ENCODE results near the gene SPON1.

DNA sequence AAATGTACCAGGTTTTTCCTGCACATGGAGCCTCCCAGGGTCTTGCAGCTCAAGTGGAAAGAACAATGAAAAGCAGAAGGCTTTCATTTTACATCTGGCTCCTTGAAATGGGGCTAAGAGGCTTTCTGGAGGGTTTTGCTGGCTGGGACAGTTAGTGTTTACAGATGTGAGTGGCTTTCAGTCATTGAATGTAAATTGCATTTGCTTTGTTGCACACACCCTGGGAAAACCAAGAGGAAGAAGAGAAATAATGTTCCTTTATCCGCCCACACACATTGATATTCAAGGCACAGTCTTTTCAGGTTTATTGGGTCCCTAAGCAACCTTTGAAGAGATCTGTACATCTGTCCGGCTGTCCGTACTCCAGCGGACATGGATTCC is 144.5 kb downstream of the SPON1 start:
- TF ChIP-seq, protein P1, sequence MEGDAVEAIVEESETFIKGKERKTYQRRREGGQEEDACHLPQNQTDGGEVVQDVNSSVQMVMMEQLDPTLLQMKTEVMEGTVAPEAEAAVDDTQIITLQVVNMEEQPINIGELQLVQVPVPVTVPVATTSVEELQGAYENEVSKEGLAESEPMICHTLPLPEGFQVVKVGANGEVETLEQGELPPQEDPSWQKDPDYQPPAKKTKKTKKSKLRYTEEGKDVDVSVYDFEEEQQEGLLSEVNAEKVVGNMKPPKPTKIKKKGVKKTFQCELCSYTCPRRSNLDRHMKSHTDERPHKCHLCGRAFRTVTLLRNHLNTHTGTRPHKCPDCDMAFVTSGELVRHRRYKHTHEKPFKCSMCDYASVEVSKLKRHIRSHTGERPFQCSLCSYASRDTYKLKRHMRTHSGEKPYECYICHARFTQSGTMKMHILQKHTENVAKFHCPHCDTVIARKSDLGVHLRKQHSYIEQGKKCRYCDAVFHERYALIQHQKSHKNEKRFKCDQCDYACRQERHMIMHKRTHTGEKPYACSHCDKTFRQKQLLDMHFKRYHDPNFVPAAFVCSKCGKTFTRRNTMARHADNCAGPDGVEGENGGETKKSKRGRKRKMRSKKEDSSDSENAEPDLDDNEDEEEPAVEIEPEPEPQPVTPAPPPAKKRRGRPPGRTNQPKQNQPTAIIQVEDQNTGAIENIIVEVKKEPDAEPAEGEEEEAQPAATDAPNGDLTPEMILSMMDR (conservative IDR thresholded peaks at IDR 0.05; ENCODE audit: low read depth, low read length), result no peak
- no peak for TF ChIP-seq EZH2 (IDR thresholded peaks at IDR 0.05; ENCODE audit: low read length, unreplicated experiment)
